Peyer's patch (tissue), 4 donors: ENCODE results near the gene NPM3. TPM values are rescaled to one million over a fixed set of nuclear protein-coding genes. Genes with fewer than 3 reads are reported as not detected.

Source experiments
- DNase-seq, 3 donors: peaks; one replicate each; pipeline ENCODE4 v3.0.0-alpha.2; 2017 to 2019
- H3K27ac ChIP-seq, 4 donors: fragments of 200-600 bp; sonication (generic); one replicate each; pipeline ENCODE4 v1.5.1; 2016 to 2019
- H3K27me3 ChIP-seq, 2 donors: fragments of 200-600 bp; sonication (generic); one replicate each; pipeline ENCODE4 v1.5.1; 2019
- H3K36me3 ChIP-seq, 3 donors: fragments of 200-600 bp; sonication (generic); one replicate each; pipeline ENCODE4 v1.5.1; 2016 to 2019
- H3K4me1 ChIP-seq, 4 donors: fragments of 200-600 bp; sonication (generic); one replicate each; pipeline ENCODE4 v1.5.1; 2016 to 2019
- H3K4me3 ChIP-seq, 4 donors: fragments of 200-600 bp; sonication (generic); 1 replicate in 3 of 4; 2 replicates in 1 of 4; pipeline ENCODE4 v1.5.1; 2016 to 2019; ENCODE audit warnings: mild to moderate bottlenecking in 1 of 4
- H3K9me3 ChIP-seq, 4 donors: fragments of 200-600 bp; sonication (generic); one replicate each; pipeline ENCODE4 v1.5.1; 2016 to 2019; ENCODE audit warnings: mild to moderate bottlenecking in 1 of 4
- CTCF ChIP-seq, 6 experiments: fragments of 450-650 bp in 4 of 6; fragments of 200-600 bp in 2 of 6; sonication (generic) in 1 of 6; IDR thresholded peaks; one replicate each; pipeline ENCODE4 v1.5.1; 2017 to 2019; ENCODE audit warnings: antibody characterized with exemption in 6 of 6, mild to moderate bottlenecking in 3 of 6, moderate library complexity in 1 of 6
- POLR2A ChIP-seq, 2 donors: fragments of 450-650 bp; IDR thresholded peaks; one replicate each; pipeline ENCODE4 v1.5.1; 2017; ENCODE audit warnings: antibody characterized with exemption in 2 of 2, mild to moderate bottlenecking in 2 of 2, moderate library complexity in 2 of 2
- total RNA-seq, 4 donors: library from RNA; depleted of rRNA; stranded (reverse); fragments of >200 nt; gene quantifications; one replicate each; pipeline ENCODE4 v1.1.0, GENCODE V29; 2016

Gene NPM3
- total RNA-seq, 4 donors from 2014 or later: 7.7 to 25.6 (median 11.2) TPM

- Histone ChIP-seq H3K4me1 (no peaks in the 10 kb centered on the region), H3K4me3 (no peak overlapping the region), H3K36me3 (no peaks in the 10 kb centered on the region), H3K9me3 (no peaks in the 10 kb centered on the region), H3K27me3 (no peaks in the 10 kb centered on the region), H3K27ac (no peak overlapping the region)
- no peak for TF ChIP-seq POLR2A (IDR thresholded peaks at IDR 0.05)
- TF ChIP-seq CTCF (IDR thresholded peaks at IDR 0.05): no peak
- no peak for DNase-seq
Observed at GRCh38 chr10:101749047-101750016, 33.9 kb downstream of the NPM3 start.

DNA sequence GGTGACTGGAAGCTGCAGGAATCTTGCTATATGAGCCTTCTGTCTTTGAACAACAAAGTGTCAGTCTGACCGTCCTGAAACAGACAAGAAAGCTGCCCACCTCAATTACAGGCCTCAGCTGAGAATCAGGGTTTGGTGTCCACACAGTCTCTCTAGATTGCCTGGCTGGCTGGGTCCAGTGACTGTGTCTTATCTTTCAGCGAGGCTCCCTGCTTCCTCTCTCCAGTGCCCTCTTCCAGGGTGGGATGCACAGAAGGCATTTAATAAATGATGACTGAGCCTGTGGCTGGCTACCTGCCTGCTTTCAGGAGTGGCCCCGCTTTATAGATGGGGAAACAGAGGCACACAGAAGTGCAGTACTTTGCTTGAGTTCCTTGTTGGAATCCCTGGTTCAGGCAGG lies 34.8 kb downstream of the NPM3 start:
- Histone ChIP-seq H3K4me1 (no peaks in the 10 kb centered on the region), H3K27me3 (no peaks in the 10 kb centered on the region), H3K9me3 (no peaks in the 10 kb centered on the region), H3K27ac (no peak overlapping the region), H3K4me3 (no peak overlapping the region), H3K36me3 (no peaks in the 10 kb centered on the region)
- no peak for TF ChIP-seq POLR2A (IDR thresholded peaks at IDR 0.05)
- TF ChIP-seq CTCF (IDR thresholded peaks at IDR 0.05): no peak
- no peak for DNase-seq

GRCh38 chr10:101745074-101745696 lies 38.1 kb downstream of the NPM3 start:
- Histone ChIP-seq H3K27me3 (no peaks in the 10 kb centered on the region), H3K27ac (no peak overlapping the region), H3K4me1 (no peaks in the 10 kb centered on the region), H3K36me3 (no peaks in the 10 kb centered on the region), H3K9me3 (no peaks in the 10 kb centered on the region), H3K4me3 (no peak overlapping the region)
- TF ChIP-seq POLR2A (IDR thresholded peaks at IDR 0.05): no peak
- TF ChIP-seq CTCF (IDR thresholded peaks at IDR 0.05): no peak
- DNase-seq: no peak

DNA sequence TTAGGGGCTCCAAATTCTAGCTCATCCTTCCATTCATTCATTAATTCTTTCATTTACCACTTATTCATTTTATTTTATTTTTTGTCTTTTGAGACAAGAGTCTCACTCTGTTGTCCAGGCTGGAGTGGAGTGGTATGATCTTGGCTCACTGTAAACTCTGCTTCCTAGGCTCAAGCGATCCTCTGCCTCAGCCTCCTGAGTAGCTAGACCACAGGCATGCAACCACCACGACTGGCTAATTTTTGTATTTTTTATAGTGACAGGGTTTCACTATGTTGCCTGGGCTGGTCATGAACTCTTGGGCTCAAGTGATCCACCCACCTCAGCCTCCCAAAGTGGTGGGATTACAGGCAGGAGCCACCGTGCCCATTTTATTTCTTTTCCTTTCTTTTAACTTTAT lies 39.0 kb downstream of the NPM3 start:
- no peaks in the 10 kb centered on the region for H3K4me1 ChIP-seq
- no peak for TF ChIP-seq CTCF (IDR thresholded peaks at IDR 0.05)
- TF ChIP-seq POLR2A (IDR thresholded peaks at IDR 0.05): no peak

GRCh38 chr10:101741938-101742337 lies 41.3 kb downstream of the NPM3 start:
- Histone ChIP-seq H3K9me3 (no peaks in the 10 kb centered on the region), H3K27me3 (no peaks in the 10 kb centered on the region), H3K36me3 (no peaks in the 10 kb centered on the region), H3K4me3 (no peak overlapping the region), H3K27ac (no peak overlapping the region), H3K4me1 (no peaks in the 10 kb centered on the region)
- no peak for DNase-seq
- TF ChIP-seq CTCF (IDR thresholded peaks at IDR 0.05) (no peak), POLR2A (IDR thresholded peaks at IDR 0.05) (no peak)

More for the DNA sequence above, 39.0 kb downstream of the NPM3 start:
- H3K4me3 ChIP-seq: no peak overlapping the region
- DNase-seq: no peak
- no peak overlapping the region for H3K27ac ChIP-seq
- no peaks in the 10 kb centered on the region for H3K27me3 ChIP-seq
- H3K36me3 ChIP-seq: no peaks in the 10 kb centered on the region
- no peaks in the 10 kb centered on the region for H3K9me3 ChIP-seq
